Measurements from ENCODE around the gene IL23A. TPM values are rescaled to one million over a fixed set of nuclear protein-coding genes. Genes with fewer than 3 reads are reported as not detected.
"Not testable (repeated sequence)": the region's sequence is repeated elsewhere in the genome, so short reads cannot be mapped to it uniquely, and the experiment has no call there.

Gene IL23A
- total RNA-seq, 1 donor from 2014 or later = 1.5 TPM

- no peak overlapping the region for H2AFZ ChIP-seq (replicated peaks)
- no peak for DNase-seq (ENCODE audit: low spot score)
- Mint-ChIP-seq H3K4me1 (peaks cover 11% of the 10 kb centered on the region), H3K9me3 (no peaks in the 10 kb centered on the region), H3K27me3 (ENCODE audit: insufficient read depth, low read depth) (peaks cover 5% of the 10 kb centered on the region), H3K27ac (no peak overlapping the region), H3K4me3 (no peak overlapping the region), H3K36me3 (peaks cover 9% of the 10 kb centered on the region)
- TF ChIP-seq CTCF (IDR thresholded peaks at IDR 0.05) (no peak), EZH2phosphoT487 (IDR thresholded peaks at IDR 0.05) (no peak), EZH2 (IDR thresholded peaks at IDR 0.05) (no peak)
- no peaks in the 10 kb centered on the region for H3K9me3 ChIP-seq (ENCODE audit: low read depth)
- H3K4me1 ChIP-seq = peaks cover 20% of the 10 kb centered on the region
- H3K4me2 ChIP-seq = no peak overlapping the region
- no peaks in the 10 kb centered on the region for H4K20me1 ChIP-seq (ENCODE audit: low read depth)
- no peak overlapping the region for H3K27ac ChIP-seq
- H3K27me3 ChIP-seq = no peaks in the 10 kb centered on the region
- H3K36me3 ChIP-seq = no peaks in the 10 kb centered on the region
- H3K79me2 ChIP-seq (ENCODE audit: low read depth) = no peaks in the 10 kb centered on the region
- H3K4me3 ChIP-seq = no peak overlapping the region
- no peak overlapping the region for H3K9ac ChIP-seq
- H3F3A ChIP-seq (ENCODE audit: low read depth) = peaks cover 19% of the 10 kb centered on the region
These were observed 2.9 kb downstream of the IL23A start for GRCh38 chr12:56341616-56342015.

- Mint-ChIP-seq H3K4me1 (peaks cover 11% of the 10 kb centered on the region), H3K36me3 (peaks cover 11% of the 10 kb centered on the region)
- H3K27me3 Mint-ChIP-seq (ENCODE audit: insufficient read depth, low read depth); H3K4me3 ChIP-seq; H3K9me3 ChIP-seq (ENCODE audit: low read depth); H3K27ac ChIP-seq; H3K79me2 ChIP-seq (ENCODE audit: low read depth); H3K27ac Mint-ChIP-seq; H3K4me2 ChIP-seq; H3K4me3 Mint-ChIP-seq; DNase-seq (ENCODE audit: low spot score); H4K20me1 ChIP-seq (ENCODE audit: low read depth); H3K9ac ChIP-seq; H3K36me3 ChIP-seq; H3K9me3 Mint-ChIP-seq; H3K27me3 ChIP-seq; H2AFZ ChIP-seq (replicated peaks): not testable (repeated sequence)
- Histone ChIP-seq H3F3A (ENCODE audit: low read depth) (peaks cover 18% of the 10 kb centered on the region), H3K4me1 (peaks cover 20% of the 10 kb centered on the region)
These were observed 3.6 kb downstream of the IL23A start for GRCh38 chr12:56342290-56342689.

GRCh38 chr12:56346675-56347074 lies 8.0 kb downstream of the IL23A start:
- no peaks in the 10 kb centered on the region for H3K9me3 ChIP-seq (ENCODE audit: low read depth)
- no peak for DNase-seq (ENCODE audit: low spot score)
- no peaks in the 10 kb centered on the region for H3F3A ChIP-seq (ENCODE audit: low read depth)
- no peaks in the 10 kb centered on the region for H4K20me1 ChIP-seq (ENCODE audit: low read depth)
- no peak overlapping the region for H3K9ac ChIP-seq
- Mint-ChIP-seq H3K4me1 (peaks cover 3% of the 10 kb centered on the region), H3K27me3 (ENCODE audit: insufficient read depth, low read depth) (peaks cover 2% of the 10 kb centered on the region), H3K9me3 (no peaks in the 10 kb centered on the region), H3K27ac (no peak overlapping the region), H3K4me3 (no peak overlapping the region), H3K36me3 (peaks cover 31% of the 10 kb centered on the region)
- TF ChIP-seq CTCF (IDR thresholded peaks at IDR 0.05) = peak; percentile 18
- no peak for TF ChIP-seq EZH2 (IDR thresholded peaks at IDR 0.05)
- H3K4me3 ChIP-seq = no peak overlapping the region
- no peak overlapping the region for H2AFZ ChIP-seq (replicated peaks)
- no peaks in the 10 kb centered on the region for H3K27me3 ChIP-seq
- H3K27ac ChIP-seq = no peak overlapping the region
- no peaks in the 10 kb centered on the region for H3K79me2 ChIP-seq (ENCODE audit: low read depth)
- H3K36me3 ChIP-seq = peaks cover 5% of the 10 kb centered on the region
- no peak overlapping the region for H3K4me2 ChIP-seq
- H3K4me1 ChIP-seq = no peaks in the 10 kb centered on the region

GRCh38 chr12:56347255-56347654 lies 8.6 kb downstream of the IL23A start:
- H3K36me3 Mint-ChIP-seq = peaks cover 31% of the 10 kb centered on the region
- not testable (repeated sequence) for H3K27me3 Mint-ChIP-seq (ENCODE audit: insufficient read depth, low read depth); H3K27ac Mint-ChIP-seq

More at GRCh38 chr12:56347255-56347654, 8.6 kb downstream of the IL23A start:
- DNase-seq (ENCODE audit: low spot score); H3K36me3 ChIP-seq; H3K9ac ChIP-seq; H3K4me3 ChIP-seq; H3K9me3 ChIP-seq (ENCODE audit: low read depth); H2AFZ ChIP-seq (replicated peaks); H3K27ac ChIP-seq; H3K4me2 ChIP-seq; H4K20me1 ChIP-seq (ENCODE audit: low read depth); H3K9me3 Mint-ChIP-seq; H3K4me1 ChIP-seq; H3K27me3 ChIP-seq; H3F3A ChIP-seq (ENCODE audit: low read depth); H3K4me3 Mint-ChIP-seq; H3K79me2 ChIP-seq (ENCODE audit: low read depth); H3K4me1 Mint-ChIP-seq: not testable (repeated sequence)

Data from neural progenitor cell (in vitro differentiated cells).